HG03175 (cell line): Measurements from ENCODE around the gene PPARG.

Experiments
- ATAC-seq: cut with Tn5 transposase; IDR thresholded peaks from one replicate; pipeline ENCODE4 v1.9.1; 2021; ENCODE audit warnings: mild to moderate bottlenecking, moderate library complexity; ENCODE audit not compliant: unreplicated experiment

PPARG gene

DNA sequence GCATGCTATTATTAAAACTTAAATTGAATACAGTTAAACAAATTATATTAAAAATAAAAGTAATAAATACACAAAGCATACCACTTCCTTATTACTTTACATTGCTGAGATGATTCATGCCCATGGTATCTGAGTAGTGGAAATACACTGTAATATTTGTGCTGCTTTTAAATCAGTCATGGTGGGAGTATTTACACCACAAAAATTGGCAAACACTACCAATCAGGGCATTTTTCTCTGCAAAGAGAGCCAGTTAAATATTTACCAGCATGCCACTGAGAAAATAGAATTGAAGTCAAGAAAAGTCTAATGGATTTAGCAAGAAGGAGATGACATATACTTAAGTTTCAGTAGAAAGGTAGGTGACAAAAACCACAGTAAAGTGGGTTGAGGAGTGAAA lies 19.6 kb downstream of the PPARG start:
- no peak for ATAC-seq

DNA sequence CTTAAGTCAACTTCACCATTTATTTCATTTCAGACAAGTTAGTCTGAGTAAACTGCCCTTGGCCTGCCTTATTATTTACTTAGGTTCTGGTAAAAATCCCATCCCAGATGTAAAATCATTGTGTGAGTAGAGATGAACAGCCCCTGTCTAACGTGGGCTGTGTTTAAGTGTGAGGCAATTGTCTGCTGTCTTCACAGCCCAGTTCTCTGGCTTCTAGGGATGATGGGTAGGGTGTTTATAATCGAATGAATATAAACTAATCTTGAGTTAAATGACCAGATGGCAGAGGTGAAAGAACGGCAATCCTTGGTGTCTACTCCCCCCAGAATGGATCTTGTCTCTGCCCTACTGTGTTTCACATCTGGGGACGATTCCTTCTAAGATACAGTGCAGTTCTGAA lies 20.8 kb downstream of the PPARG start:
- no peak for ATAC-seq

DNA sequence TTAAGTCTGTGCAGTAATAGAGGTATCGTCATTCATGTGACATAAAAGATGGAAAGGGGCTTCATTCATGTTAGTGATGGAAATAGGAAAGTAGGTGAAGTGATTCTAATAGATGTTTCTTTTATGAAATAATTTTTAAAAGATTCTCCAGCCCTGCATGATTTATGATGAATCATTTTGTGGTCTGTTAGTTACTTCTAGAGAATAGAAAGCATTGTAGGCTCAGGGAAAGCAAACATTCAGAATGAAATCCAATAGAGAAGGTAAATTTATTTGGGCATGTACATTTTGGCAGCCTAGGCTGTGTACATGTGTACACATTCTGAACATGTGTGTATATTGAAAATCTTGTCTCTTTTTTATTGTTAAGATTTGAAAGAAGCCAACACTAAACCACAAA lies 23.1 kb downstream of the PPARG start:
- ATAC-seq: no peak

DNA sequence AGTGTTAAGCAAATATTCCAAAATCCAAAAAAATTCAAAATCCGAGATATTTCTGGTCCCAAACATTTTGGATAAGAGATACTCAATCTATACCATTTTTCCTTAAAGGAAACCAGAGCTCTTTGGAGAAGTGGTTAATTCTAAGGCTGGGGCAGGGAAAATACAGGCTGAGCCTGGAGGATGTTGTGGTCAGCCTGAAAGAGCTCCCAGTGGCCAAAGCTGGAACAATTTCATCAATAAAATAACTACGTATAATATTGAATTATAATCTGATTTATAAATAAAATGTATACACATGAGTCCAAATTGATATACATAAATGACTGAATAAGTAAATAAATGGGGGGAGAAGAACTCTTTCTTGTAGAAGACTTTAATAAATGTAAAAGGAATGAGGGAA lies 24.6 kb downstream of the PPARG start:
- no peak for ATAC-seq

DNA sequence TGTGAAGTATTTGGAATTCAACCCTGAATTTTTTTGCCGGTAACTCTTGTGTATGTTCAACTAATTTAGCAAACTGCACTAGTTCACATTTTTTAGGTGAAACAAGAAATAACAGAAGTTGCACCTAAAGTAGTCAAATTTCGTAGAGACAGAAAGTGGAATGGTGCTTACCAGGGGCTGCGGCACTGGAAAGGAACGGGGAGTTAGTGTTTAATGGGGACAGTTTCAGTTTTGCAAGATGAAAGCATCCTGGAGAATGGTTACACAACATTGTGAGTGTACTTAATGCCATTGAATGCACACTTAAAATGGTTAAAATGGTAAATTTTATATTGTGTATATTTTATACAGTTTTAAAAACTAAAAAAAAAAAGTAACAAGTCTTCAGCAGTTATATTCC lies 27.4 kb downstream of the PPARG start:
- ATAC-seq: no peak

DNA sequence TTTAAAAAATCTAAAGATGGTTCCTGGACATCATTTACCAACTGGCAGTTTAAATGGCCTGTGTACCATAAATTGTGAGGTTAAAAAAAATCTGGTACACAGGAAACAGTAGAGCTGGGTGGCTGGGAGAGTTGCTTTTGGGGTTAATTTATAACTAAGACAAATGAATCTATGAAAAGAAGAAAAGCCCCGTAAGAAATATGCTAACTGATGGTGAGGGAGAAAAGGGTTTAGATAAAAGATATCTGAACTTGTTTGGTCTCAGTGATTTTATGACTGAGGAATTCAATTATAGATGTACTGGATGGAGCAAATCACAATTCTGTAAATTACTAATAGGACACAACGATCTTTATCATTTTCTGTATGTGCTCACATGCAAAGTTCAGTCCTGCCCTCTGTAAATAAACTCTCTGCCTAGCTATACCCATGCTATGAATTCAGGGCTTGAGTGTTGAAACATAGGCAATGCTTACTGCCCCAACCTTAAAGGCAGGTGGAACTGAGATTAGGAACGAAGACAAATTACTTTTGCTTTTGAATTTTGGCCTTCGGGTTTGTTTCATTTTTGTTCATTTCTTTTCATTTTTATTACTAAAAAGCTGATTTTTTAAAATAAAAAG lies 28.0 kb downstream of the PPARG start:
- ATAC-seq: peak; percentile 69

DNA sequence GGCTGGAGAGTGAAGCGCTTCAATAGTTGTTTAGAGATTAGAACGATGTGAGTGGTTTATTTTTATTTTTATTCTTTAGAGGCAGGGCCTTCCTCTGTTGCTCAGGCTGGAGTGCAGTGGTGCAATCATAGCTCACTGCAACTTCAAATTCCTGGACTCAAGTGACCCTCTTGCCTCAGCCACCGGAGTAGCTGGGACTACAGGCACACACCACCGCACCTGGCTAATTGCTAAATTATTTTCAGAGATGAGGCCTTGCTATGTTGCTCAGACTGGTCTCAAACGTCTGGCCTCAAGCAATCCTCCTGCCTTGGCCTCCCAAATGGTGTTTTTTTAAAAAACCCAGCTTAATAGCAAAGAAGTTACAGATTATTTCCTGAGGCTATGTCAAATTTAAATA lies 29.0 kb downstream of the PPARG start:
- ATAC-seq: no peak

DNA sequence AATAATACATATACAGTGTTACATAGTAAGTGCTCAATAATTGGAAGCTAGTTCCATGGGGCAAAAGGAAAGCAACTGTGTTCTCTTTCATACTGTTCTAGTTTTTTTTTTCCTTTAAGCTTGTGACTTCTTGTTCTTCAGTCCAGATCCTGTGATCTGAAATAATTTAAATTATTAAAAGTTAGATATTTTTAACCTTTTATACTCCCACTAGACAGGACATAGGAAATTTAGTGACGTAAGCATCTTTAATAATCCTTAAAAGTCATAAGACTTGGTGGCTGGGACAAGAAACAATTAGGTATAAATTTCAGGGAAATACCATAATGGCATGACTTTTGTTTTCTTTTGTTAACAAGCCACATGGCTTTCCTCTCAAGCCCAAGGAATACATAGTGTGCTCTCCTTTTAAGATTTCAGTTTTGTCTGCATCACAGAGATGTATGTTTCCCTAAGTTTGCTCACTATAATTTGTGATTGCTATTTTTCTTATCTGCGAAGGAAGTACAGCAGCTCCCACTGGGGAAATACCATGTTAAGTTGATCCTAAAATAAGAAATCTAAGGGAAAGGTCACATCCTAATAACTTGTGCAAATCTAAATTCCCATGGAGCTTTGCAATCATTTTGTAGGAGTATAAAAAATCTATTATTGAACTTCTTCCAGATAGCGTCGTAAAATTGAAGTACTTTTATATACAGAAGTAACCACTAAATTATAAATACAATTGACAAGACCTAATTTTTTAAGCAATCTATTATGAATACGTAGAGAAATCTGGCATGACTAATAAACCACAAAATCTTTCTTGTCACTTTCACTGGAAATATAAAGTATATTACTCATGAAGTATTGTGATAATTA lies 30.1 kb downstream of the PPARG start:
- no peak for ATAC-seq

DNA sequence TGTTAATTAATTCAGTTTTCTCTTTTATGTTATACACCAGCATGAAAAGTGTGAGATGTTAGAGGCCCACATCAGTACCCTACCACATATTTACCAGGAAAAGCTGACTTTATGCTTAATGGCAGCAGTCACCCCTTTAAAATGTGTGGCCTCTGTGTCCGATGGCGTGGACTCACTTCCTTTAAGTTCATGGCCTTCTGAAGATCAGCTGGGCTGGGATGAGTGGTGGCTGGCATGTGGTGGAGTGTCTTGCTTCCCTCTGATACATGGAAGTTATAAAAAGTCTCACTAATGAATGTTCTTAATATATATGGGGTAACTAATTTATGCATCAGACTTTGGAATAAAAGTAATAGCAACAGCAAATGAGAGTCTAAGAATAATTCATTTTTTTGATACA lies 32.1 kb downstream of the PPARG start:
- no peak for ATAC-seq

DNA sequence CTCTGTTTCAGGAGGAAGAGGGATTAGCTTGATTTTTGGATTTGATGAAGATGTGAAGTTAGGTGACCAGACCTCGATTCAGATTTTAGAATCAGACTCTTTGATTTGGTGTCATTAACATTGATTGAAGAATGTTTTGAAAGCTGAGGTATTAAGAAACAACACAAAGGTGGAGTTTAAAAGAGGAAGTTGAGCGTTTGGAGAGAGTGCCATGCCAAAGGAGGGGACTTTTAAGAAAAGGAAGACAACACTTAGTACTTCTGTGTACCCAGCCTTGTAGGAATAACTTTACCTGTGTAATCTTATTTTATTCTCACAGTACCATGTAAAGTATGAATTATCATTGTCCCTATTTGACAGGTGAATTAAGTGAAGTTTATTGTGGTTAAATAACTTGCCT lies 34.4 kb downstream of the PPARG start:
- no peak for ATAC-seq

DNA sequence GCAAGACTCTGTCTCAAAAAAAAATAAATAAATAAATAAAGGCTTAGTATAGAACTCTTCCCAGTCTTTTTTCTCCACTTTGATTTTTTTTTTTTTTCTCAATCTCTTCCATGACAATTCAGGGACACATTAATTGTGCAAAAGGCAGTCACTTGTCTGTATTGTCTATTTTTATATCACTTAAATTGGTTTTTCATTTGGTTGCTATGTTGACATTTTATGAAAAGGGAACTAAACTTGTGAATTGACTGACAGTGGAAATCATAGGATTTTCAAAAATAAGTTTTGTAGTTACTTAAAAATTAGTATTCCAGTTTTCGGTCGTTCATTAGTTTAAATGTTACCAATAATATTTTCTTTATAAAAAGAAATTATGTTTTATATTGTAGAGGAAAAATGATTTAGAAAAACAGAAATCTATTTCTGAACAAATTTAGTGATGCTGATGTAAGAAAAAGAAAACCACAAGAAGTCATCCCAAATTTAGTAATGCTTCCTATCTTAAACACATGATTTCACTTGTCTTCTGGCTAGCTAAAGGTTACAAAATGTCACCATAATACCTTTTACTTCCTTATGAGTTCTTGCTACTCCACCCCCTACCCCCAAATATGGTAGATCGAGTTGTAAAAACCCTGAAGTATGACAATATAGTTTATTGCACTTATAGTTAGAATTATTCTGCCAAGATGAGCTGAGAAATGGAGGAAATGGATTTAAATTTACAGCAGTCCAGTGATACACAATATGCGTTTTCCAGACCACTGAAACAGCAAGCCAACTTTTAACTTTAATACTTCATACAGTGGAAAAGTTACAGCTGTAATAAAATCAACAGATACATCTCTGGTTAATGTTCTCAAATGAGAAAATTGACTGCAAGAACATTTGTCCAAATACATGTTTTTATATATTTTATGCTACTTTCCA lies 37.0 kb downstream of the PPARG start:
- no peak for ATAC-seq

DNA sequence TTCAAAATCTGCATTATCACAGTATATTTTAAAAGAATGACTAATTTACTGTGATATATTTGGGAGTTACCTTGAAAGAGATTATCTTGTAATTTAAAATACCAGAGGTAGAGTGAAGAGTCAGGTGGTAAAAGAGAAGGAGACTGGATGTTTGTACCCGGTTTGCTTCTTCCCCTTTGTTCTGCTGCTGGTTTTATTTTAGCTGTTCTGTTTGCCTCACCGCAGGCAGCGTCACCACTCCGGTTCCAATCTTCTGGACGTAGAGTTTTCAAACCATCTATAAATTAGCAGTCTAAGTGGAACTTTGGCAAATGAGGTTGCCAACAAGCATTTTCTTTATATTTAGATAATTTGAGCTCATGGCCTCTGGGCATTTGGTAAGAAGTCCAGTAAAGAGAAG lies 38.2 kb downstream of the PPARG start:
- no peak for ATAC-seq

DNA sequence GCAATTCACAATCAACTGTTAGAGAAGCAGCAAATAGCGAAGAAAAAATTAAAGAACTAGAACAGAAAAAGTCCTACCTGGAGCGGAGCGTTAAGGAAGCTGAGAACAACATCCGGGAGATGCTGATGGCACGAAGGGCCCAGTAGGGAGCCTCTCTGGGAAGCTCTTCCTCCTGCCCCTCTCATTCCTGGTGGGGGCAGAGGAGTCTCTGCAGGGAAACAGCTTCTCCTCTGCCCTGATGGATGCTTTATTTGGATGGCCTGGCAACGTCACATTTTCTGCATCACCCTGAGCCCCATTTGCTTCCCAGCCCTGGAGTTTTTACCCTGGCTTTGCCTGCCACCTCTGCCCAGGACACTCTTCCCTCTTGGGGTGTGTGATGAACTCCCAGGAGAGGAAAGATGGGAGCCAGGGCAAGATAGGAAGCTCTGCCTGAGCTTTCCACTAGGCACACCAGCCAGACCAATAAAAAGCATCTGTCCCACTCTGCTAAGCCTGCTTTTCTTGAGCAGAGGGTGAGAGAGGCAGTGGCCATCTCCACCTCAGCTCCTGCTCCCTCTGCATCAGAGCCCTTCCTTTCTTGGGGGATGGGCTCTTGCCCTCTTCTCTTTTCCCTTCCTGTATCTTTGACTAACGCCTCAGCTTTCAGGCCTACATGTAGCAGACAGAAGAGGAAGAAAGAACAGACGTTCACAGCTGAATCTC lies 39.4 kb downstream of the PPARG start:
- no peak for ATAC-seq

DNA sequence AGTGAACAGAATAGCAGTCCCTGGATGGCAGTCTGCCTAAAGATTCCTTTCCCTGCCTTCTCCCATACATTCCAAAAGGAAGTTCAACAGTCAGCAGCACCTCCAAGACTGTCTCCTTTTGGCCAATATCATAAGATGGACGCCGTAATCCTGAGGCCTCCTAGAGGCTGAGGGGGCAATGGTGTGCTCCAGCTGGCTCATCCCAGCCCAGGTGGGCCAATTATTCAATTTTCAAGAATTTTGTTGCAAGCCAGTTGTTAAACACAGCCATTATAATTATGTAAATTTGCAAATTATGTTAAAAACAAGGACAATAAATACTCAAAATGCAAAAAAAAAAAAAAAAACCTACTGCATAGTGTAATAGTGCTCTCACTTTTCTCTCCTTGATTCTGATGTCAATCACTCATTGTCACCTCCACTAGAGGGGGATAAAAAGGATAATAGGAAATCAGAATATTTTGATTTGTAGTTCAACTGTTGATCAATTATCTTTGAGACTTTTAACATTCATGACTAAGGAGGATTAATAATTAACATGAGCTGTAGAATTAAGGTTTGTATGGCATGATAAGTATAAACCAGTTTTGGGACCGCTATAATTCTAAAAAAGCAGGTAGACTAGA lies 40.1 kb downstream of the PPARG start:
- no peak for ATAC-seq

DNA sequence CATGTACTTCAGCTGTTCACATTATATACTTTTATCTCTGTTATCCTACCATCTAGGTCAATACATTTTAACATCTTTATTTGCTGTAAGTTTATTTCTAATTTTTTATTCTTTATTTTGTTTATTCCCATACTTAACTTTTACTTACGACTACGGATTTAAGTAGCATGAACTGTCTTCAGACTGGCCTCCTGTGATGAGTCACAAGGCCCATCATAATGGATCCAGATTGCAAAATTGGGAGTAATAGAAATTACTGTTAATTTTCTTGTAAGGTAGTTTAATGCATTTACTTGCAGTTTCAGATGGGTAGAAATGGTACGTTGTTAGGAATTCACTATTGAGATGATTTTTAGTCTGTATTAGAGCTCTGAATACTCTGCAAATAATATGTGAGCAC lies 45.9 kb downstream of the PPARG start:
- no peak for ATAC-seq

DNA sequence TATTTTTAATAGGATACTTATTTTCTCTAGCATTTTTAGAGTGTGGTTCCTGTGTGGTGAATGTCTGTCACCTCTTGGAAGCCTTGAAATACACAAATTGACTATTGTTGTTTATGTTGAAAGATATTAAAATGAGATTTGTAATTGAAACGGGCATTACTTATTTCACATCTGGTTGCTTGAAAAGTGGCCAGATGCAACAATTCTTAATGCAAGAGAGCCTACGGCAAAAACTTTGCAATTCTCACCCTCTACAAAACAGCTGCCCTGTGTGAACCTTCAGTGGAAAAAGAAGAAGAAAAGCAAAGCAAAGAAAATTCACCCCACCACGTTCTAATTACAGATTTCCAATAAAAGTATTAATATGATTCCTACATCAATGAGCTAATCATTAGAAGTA lies 46.6 kb downstream of the PPARG start:
- ATAC-seq: no peak

DNA sequence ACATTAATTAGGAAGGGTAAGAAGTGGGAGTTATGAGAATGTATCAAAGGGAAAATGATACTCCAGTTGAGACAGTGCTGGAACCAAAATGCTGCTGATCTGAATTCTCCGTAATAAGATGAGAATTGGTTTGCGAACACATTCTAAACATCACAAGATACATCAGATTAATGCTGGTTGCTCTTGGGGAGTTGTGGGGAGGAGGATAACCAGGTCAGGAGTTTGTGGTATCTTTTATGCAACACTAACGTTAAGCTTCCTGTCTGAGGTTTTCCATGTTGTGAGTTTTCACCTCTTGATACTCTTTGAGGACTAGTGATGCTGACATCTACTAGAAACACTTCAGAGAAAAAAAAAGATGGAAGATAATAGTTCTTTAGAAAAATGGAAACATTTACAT lies 47.2 kb downstream of the PPARG start:
- no peak for ATAC-seq

DNA sequence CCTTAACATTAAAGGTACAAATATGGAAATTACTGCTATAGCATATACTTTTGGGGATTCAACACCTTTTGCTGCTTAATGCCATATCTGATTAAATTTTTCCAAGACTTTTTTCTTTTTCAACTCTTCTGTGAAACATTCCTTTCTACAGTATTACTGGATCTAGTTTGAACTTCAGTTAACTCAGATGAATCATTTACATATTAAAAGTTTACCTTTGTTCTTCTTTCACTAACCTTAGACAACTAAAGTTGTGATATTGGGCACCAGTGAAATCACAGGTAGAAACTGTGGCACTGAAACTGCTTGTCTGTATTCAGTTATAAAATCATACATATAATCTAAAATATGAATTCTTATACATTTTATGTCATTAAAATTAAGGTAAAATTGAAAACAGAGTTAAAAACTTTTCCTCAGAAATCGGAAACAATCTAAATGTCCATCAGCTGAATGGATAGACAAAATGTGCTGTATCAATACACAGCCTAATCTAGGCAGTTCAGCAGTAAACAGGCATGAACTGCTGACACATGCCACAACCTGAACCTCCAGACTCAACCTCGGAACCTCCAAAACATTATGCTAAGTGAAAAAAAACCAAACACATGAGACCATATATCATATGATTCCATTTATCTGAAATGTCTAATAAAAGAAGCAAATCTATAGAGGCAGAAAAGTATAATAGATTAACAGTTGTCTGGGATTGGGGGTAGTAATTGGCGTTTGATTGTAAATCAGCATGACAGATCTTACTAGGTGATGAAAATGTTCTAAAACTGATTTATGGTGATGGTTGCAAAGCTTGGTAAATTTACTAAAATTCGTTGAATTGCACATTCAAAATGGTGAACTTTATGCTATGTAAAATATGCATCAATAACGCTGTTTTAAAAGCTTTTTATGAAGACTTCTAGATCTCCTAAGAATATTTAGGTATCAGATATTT lies 50.0 kb downstream of the PPARG start:
- no peak for ATAC-seq

DNA sequence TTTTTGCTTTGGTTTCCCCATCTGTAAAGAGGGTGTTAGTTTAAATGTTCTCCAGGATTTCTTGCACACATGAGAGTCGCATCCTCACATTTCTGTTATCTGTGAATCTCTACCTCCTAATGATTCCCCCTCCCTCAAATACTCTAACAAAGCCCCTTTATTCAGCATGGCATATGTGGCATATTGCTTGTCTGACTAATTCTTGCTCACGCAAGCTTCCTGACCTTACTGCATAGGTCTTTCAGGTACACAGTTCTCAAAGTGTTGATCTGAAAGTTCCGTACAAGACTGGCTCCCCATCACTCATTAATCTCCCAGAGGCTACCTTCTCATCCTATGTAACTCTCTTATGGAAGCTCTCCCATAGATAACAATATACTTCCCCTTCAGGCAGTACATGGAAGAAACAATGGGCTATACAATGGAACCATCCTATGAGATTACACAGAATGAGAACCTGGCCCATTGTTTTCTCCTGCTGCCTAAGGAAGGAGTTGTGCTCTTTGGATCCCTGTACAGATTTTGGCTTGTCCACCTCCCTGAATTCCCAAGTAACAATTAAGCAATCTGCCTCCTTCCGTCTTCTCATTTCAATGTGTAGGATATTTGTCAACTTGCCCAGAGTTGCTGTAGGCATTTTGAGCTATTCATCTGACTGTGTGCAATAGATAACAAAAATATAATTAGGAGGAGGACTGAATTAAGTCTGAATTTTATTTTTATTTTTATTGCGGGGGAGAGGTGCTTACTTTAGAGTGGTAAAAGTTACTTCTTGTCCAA lies 51.0 kb downstream of the PPARG start:
- no peak for ATAC-seq
